Measurements from ENCODE around the gene GPR27. TPM values are rescaled to one million over a fixed set of nuclear protein-coding genes. Genes with fewer than 3 reads are reported as not detected.
A peak's percentile ranks its signal among the peaks of the same experiment; 100 is the strongest.

Gene GPR27
- not detected for polyA plus RNA-seq (2012; ENCODE audit: missing spikeins)

GRCh38 chr3:71753701-71754609 lies at the start of gene GPR27:
Gene GPR27 (plus strand): TSS chr3:71753855. CDS start chr3:71754050, 195 bp downstream.
- TF ChIP-seq POLR2A (IDR thresholded peaks at IDR 0.05; ENCODE audit: low read depth, low read length) (no peak), TAF1 (IDR thresholded peaks at IDR 0.05; ENCODE audit: borderline replicate concordance, low read depth, low read length) (no peak), POLR2AphosphoS5 (IDR thresholded peaks at IDR 0.05; ENCODE audit: low read depth, low read length) (no peak)
- no peak for DNase-seq (ENCODE audit: insufficient read length)
- FAIRE-seq: no peak

GRCh38 chr3:71704915-71705314 lies 48.7 kb upstream of the GPR27 start:
- FAIRE-seq (no peak), DNase-seq (ENCODE audit: insufficient read length) (no peak)
- TF ChIP-seq POLR2AphosphoS5 (IDR thresholded peaks at IDR 0.05; ENCODE audit: low read depth, low read length) (no peak), TAF1 (IDR thresholded peaks at IDR 0.05; ENCODE audit: borderline replicate concordance, low read depth, low read length) (no peak), POLR2A (IDR thresholded peaks at IDR 0.05; ENCODE audit: low read depth, low read length) (no peak)

- DNase-seq (ENCODE audit: insufficient read length) (no peak), FAIRE-seq (no peak)
- no peak for TF ChIP-seq POLR2AphosphoS5 (IDR thresholded peaks at IDR 0.05; ENCODE audit: low read depth, low read length)
- no peak for TF ChIP-seq POLR2A (IDR thresholded peaks at IDR 0.05; ENCODE audit: low read depth, low read length)
- TF ChIP-seq TAF1 (IDR thresholded peaks at IDR 0.05; ENCODE audit: borderline replicate concordance, low read depth, low read length): no peak
Measured at GRCh38 chr3:71705681-71706080, 48.0 kb upstream of the GPR27 start.

GRCh38 chr3:71707595-71707994 lies 46.1 kb upstream of the GPR27 start:
- TF ChIP-seq TAF1 (IDR thresholded peaks at IDR 0.05; ENCODE audit: borderline replicate concordance, low read depth, low read length): no peak
- no peak for TF ChIP-seq POLR2AphosphoS5 (IDR thresholded peaks at IDR 0.05; ENCODE audit: low read depth, low read length)
- TF ChIP-seq POLR2A (IDR thresholded peaks at IDR 0.05; ENCODE audit: low read depth, low read length): no peak
- DNase-seq (ENCODE audit: insufficient read length) (no peak), FAIRE-seq (no peak)

- TF ChIP-seq POLR2AphosphoS5 (IDR thresholded peaks at IDR 0.05; ENCODE audit: low read depth, low read length) (no peak), TAF1 (IDR thresholded peaks at IDR 0.05; ENCODE audit: borderline replicate concordance, low read depth, low read length) (no peak), POLR2A (IDR thresholded peaks at IDR 0.05; ENCODE audit: low read depth, low read length) (no peak)
- DNase-seq (ENCODE audit: insufficient read length) (no peak), FAIRE-seq (no peak)
Measured at GRCh38 chr3:71708476-71709105, 45.1 kb upstream of the GPR27 start.

GRCh38 chr3:71709908-71710511 lies 43.6 kb upstream of the GPR27 start:
- FAIRE-seq (no peak), DNase-seq (ENCODE audit: insufficient read length) (no peak)
- TF ChIP-seq TAF1 (IDR thresholded peaks at IDR 0.05; ENCODE audit: borderline replicate concordance, low read depth, low read length): no peak
- TF ChIP-seq POLR2AphosphoS5 (IDR thresholded peaks at IDR 0.05; ENCODE audit: low read depth, low read length): no peak
- no peak for TF ChIP-seq POLR2A (IDR thresholded peaks at IDR 0.05; ENCODE audit: low read depth, low read length)

- peak; percentile 94 for FAIRE-seq
- peak; percentile 17 for DNase-seq (ENCODE audit: insufficient read length)
- no peak for TF ChIP-seq TAF1 (IDR thresholded peaks at IDR 0.05; ENCODE audit: borderline replicate concordance, low read depth, low read length)
- TF ChIP-seq POLR2AphosphoS5 (IDR thresholded peaks at IDR 0.05; ENCODE audit: low read depth, low read length): no peak
- TF ChIP-seq POLR2A (IDR thresholded peaks at IDR 0.05; ENCODE audit: low read depth, low read length): no peak
Measured at GRCh38 chr3:71710906-71711494, 42.7 kb upstream of the GPR27 start.

- TF ChIP-seq TAF1 (IDR thresholded peaks at IDR 0.05; ENCODE audit: borderline replicate concordance, low read depth, low read length): no peak
- FAIRE-seq (peak; percentile 24), DNase-seq (ENCODE audit: insufficient read length) (no peak)
Measured at GRCh38 chr3:71713041-71713440, 40.6 kb upstream of the GPR27 start.

- TF ChIP-seq TAF1 (IDR thresholded peaks at IDR 0.05; ENCODE audit: borderline replicate concordance, low read depth, low read length): no peak
- TF ChIP-seq POLR2A (IDR thresholded peaks at IDR 0.05; ENCODE audit: low read depth, low read length): no peak
- no peak for TF ChIP-seq POLR2AphosphoS5 (IDR thresholded peaks at IDR 0.05; ENCODE audit: low read depth, low read length)
- FAIRE-seq (no peak), DNase-seq (ENCODE audit: insufficient read length) (no peak)
Measured at GRCh38 chr3:71714595-71714994, 39.1 kb upstream of the GPR27 start.

GRCh38 chr3:71718072-71718471 lies 35.6 kb upstream of the GPR27 start:
- FAIRE-seq (no peak), DNase-seq (ENCODE audit: insufficient read length) (no peak)
- TF ChIP-seq POLR2AphosphoS5 (IDR thresholded peaks at IDR 0.05; ENCODE audit: low read depth, low read length): no peak
- no peak for TF ChIP-seq TAF1 (IDR thresholded peaks at IDR 0.05; ENCODE audit: borderline replicate concordance, low read depth, low read length)
- no peak for TF ChIP-seq POLR2A (IDR thresholded peaks at IDR 0.05; ENCODE audit: low read depth, low read length)

GRCh38 chr3:71721002-71721401 lies 32.7 kb upstream of the GPR27 start:
- DNase-seq (ENCODE audit: insufficient read length) (no peak), FAIRE-seq (no peak)
- TF ChIP-seq TAF1 (IDR thresholded peaks at IDR 0.05; ENCODE audit: borderline replicate concordance, low read depth, low read length) (no peak), POLR2AphosphoS5 (IDR thresholded peaks at IDR 0.05; ENCODE audit: low read depth, low read length) (no peak), POLR2A (IDR thresholded peaks at IDR 0.05; ENCODE audit: low read depth, low read length) (no peak)
